Body of pancreas (tissue), 4 donors: ENCODE data around the gene MAP3K4. TPM values are rescaled to one million over a fixed set of nuclear protein-coding genes. Genes with fewer than 3 reads are reported as not detected.

Experiments used
- ATAC-seq: fragments of 150-250 bp; one replicate; pipeline ENCODE4 v1.9.1; 2016
- DNase-seq, 4 donors: peaks; one replicate each; pipeline ENCODE4 v3.0.0-alpha.2; 2019
- H3K27ac ChIP-seq, 4 donors: fragments of 200-600 bp; sonication (generic); 1 replicate in 3 of 4; 2 replicates in 1 of 4; pipeline versions ENCODE4 v1.5.1 to v1.6.1; 2016 to 2019; ENCODE audit warnings: mild to moderate bottlenecking in 1 of 4, mixed read lengths in 1 of 4, moderate library complexity in 1 of 4
- H3K27me3 ChIP-seq, 2 donors: fragments of 200-600 bp; sonication (generic); one replicate each; pipeline ENCODE4 v1.6.0; 2016; ENCODE audit warnings: mild to moderate bottlenecking in 1 of 2
- H3K36me3 ChIP-seq, 2 donors: fragments of 200-600 bp; sonication (generic); replicated peaks in 1 of 2; 2 replicates each; pipeline ENCODE4 v1.5.1; 2016; ENCODE audit warnings: low read depth in 2 of 2; ENCODE audit not compliant: insufficient read depth in 1 of 2
- H3K4me1 ChIP-seq: fragments of 200-600 bp; sonication (generic); one replicate; pipeline ENCODE4 v1.6.0; 2016
- H3K4me3 ChIP-seq, 2 donors: fragments of 200-600 bp; sonication (generic); 1 replicate in 1 of 2; 2 replicates in 1 of 2; pipeline ENCODE4 v1.5.1; 2016 to 2019
- H3K9me3 ChIP-seq, 3 donors: fragments of 200-600 bp; sonication (generic); 1 replicate in 2 of 3; 2 replicates in 1 of 3; pipeline ENCODE4 v1.5.1; 2016
- POLR2A ChIP-seq, 3 donors: fragments of 450-650 bp; IDR thresholded peaks; one replicate each; pipeline ENCODE4 v1.6.1; 2016; ENCODE audit warnings: antibody characterized with exemption in 3 of 3, mild to moderate bottlenecking in 2 of 3
- WGBS, 2 donors: methylation state at CpG; one replicate each; pipeline ENCODE4 v1.1.5; 2017; 5-methylcytosine and 5-hydroxymethylcytosine counted together
- intact Hi-C: fragments of 100-400 bp; cut with DNase I; formaldehyde crosslinking; loops from one replicate; pipeline ENCODE4 v1.15.1; 2023
- total RNA-seq, 2 donors: library from RNA; depleted of rRNA; stranded (reverse); fragments of >200 nt; gene quantifications; one replicate each; pipeline ENCODE4 v1.1.0, GENCODE V29; 2016
- TF ChIP-seq, protein P1 (sequence below), 7 experiments: fragments of 450-650 bp in 4 of 7; fragments of 200-600 bp in 3 of 7; sonication (generic) in 3 of 7; IDR thresholded peaks; one replicate each; pipeline ENCODE4 v1.5.1; 2016 to 2019; ENCODE audit warnings: antibody characterized with exemption in 7 of 7

The MAP3K4 gene
- total RNA-seq, 2 donors from 2014 or later, result 20.1 to 31.4 TPM

DNA sequence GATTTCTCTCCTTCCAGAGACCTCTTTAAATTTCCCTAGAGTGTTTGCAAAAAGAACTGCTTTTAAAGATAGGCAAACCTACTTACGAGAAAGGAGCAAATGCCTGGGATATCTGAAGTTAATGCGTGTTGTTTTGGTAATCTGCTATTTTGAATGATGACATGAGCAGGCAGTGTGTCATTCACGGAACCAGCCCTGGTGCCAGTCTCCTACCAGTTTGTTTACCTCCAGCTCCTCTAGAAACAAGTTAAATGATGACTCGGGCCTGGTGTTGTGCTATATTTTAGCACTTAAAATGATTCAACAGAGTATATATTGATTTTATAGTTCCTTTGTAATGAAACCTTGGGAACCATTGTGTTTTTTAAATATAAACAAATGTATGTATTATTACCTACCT is 41.1 kb upstream of the MAP3K4 start:
- H3K36me3 ChIP-seq, result no peaks in the 10 kb centered on the region
- H3K4me3 ChIP-seq, result no peak overlapping the region
- ATAC-seq, result peak; percentile 82
- no peaks in the 10 kb centered on the region for H3K27me3 ChIP-seq
- TF ChIP-seq POLR2A (IDR thresholded peaks at IDR 0.05), result no peak
- TF ChIP-seq, protein P1, sequence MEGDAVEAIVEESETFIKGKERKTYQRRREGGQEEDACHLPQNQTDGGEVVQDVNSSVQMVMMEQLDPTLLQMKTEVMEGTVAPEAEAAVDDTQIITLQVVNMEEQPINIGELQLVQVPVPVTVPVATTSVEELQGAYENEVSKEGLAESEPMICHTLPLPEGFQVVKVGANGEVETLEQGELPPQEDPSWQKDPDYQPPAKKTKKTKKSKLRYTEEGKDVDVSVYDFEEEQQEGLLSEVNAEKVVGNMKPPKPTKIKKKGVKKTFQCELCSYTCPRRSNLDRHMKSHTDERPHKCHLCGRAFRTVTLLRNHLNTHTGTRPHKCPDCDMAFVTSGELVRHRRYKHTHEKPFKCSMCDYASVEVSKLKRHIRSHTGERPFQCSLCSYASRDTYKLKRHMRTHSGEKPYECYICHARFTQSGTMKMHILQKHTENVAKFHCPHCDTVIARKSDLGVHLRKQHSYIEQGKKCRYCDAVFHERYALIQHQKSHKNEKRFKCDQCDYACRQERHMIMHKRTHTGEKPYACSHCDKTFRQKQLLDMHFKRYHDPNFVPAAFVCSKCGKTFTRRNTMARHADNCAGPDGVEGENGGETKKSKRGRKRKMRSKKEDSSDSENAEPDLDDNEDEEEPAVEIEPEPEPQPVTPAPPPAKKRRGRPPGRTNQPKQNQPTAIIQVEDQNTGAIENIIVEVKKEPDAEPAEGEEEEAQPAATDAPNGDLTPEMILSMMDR (IDR thresholded peaks at IDR 0.05), result no peak
- intact Hi-C loops, result no loop called here
- H3K9me3 ChIP-seq, result no peaks in the 10 kb centered on the region
- 7 to 10% methylated on average over 4 of the region's 4 CpGs for WGBS, 2 donors
- H3K4me1 ChIP-seq, result peaks cover 9% of the 10 kb centered on the region
- peak; percentile 26 to 76 (median 66) for DNase-seq
- H3K27ac ChIP-seq, result peak overlapping the region in 2 of 4 donors; percentile 42 to 61

- H3K36me3 ChIP-seq, result no peaks in the 10 kb centered on the region
These were observed 40.2 kb upstream of the MAP3K4 start for GRCh38 chr6:160951187-160952030.

DNA sequence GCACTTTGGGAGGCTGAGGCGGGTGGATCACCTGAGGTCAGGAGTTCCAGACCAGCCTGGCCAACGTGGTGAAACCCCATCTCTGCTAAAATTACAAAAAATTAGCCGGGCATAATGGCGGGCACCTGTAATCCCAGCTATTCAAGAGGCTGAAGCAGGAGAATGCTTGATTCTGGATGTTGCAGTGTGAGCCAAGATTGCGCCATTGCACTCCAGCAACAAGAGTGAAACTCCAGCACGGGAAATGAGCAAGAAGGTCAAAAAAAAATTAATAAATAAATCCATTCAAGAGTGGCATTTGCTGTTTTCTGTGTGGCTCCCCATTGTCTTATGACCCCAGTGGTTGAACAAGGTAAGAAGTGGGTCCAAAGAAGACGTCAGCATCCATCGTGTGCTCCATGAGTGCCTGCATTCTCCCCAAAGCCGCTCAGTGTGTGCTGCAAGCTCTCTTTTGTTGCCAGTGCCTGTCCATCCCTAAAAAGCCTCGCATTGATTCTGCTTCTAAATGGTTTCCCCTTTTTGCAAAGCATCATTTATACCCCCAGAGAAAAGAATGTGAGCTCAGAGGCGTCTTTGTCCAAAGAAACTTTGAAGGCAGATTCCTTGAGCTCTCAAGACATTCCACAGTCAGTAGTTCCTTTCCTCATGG is 38.8 kb upstream of the MAP3K4 start:
- intact Hi-C loops, result no loop called here
- WGBS, 2 donors, result 67 to 79% methylated on average over 11 of the region's 11 CpGs

More at GRCh38 chr6:160951187-160952030, 40.2 kb upstream of the MAP3K4 start:
- no peak for ATAC-seq
- H3K27ac ChIP-seq, result peak overlapping the region in 1 of 4 donors; percentile 61
- H3K27me3 ChIP-seq, result no peaks in the 10 kb centered on the region
- no peak overlapping the region for H3K4me3 ChIP-seq
- no peak for DNase-seq
- TF ChIP-seq, protein P1 (IDR thresholded peaks at IDR 0.05), result no peak
- TF ChIP-seq POLR2A (IDR thresholded peaks at IDR 0.05), result no peak
- H3K4me1 ChIP-seq, result peaks cover 9% of the 10 kb centered on the region
- H3K9me3 ChIP-seq, result no peaks in the 10 kb centered on the region
- 83 to 89% methylated on average over 13 of the region's 13 CpGs for WGBS, 2 donors
- intact Hi-C loops, result no loop called here

DNA sequence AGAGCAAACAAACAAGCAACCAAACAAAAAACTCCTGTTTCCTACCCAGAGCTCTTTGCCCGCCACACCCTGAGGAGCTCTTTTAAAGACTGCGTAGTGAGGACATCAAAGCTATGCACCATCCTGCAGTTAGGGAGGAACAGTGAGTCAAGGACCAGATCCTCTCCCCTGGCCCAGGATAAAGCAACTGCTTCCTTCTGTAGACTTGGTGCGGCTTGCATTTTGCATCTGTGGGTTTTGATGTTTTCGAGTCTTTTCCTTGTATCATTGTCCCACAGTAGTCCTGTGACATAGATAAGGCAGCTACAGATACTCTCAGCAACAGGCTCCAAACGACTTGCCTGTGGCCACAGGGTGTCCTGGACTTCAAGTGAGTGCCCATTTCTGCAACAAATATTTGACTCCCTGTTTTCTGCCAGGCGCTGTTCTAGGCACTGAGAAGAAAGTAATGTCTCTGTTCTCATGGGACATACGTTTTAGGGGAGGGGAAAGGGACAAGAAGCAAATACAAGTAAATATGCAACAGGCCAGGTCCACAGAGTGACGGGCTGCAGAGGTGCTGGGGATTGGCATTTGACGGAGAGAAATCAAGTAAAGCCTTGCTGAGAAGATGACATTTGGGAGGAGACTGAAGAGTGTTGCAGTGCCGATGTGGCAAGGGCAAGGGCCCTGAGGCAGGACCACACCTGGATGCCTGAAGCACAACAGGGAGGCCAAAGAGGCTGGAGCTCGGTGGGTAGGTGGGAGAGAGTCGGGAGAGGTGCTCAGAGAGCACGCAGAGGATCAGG is 35.9 kb upstream of the MAP3K4 start:
- TF ChIP-seq, protein P1 (IDR thresholded peaks at IDR 0.05), result no peak
- TF ChIP-seq POLR2A (IDR thresholded peaks at IDR 0.05), result no peak
- Histone ChIP-seq H3K27me3 (no peaks in the 10 kb centered on the region), H3K9me3 (no peaks in the 10 kb centered on the region), H3K27ac (no peak overlapping the region), H3K4me1 (peaks cover 12% of the 10 kb centered on the region), H3K36me3 (no peaks in the 10 kb centered on the region), H3K4me3 (no peak overlapping the region)
- DNase-seq (no peak), ATAC-seq (no peak)
- intact Hi-C loops, result no loop called here
- WGBS, 2 donors, result 85 to 88% methylated on average over 13 of the region's 13 CpGs

More for the DNA sequence above, 38.8 kb upstream of the MAP3K4 start:
- Histone ChIP-seq H3K27me3 (no peaks in the 10 kb centered on the region), H3K9me3 (no peaks in the 10 kb centered on the region), H3K4me3 (no peak overlapping the region), H3K36me3 (no peaks in the 10 kb centered on the region), H3K4me1 (peaks cover 9% of the 10 kb centered on the region), H3K27ac (no peak overlapping the region)
- TF ChIP-seq, protein P1 (IDR thresholded peaks at IDR 0.05), result no peak
- no peak for TF ChIP-seq POLR2A (IDR thresholded peaks at IDR 0.05)
- no peak for DNase-seq
- ATAC-seq, result no peak
